Amygdala (tissue), 56 donors: ENCODE measurements around the gene CFAP119.

Experiments used
- DNase-seq, 56 donors: peaks; one replicate each; lab custom pipeline; 2025; lab: John Stamatoyannopoulos, UW

CFAP119 gene

GRCh38 chr16:30721167-30721566 is 40.7 kb downstream of the CFAP119 start:
- DNase-seq: no peak

- DNase-seq: no peak
Measured at GRCh38 chr16:30720694-30721093, 41.2 kb downstream of the CFAP119 start.

- no peak for DNase-seq
Measured at GRCh38 chr16:30720086-30720485, 41.8 kb downstream of the CFAP119 start.

GRCh38 chr16:30715750-30716445 is 46.0 kb downstream of the CFAP119 start:
- no peak for DNase-seq

GRCh38 chr16:30711712-30712111 is 50.1 kb downstream of the CFAP119 start:
- DNase-seq: no peak

- DNase-seq: no peak
Measured at GRCh38 chr16:30710971-30711370, 50.9 kb downstream of the CFAP119 start.
